ENCODE results near the gene RAB14. TPM values are rescaled to one million over a fixed set of nuclear protein-coding genes. Genes with fewer than 3 reads are reported as not detected.

The RAB14 gene
- total RNA-seq, 1 donor from 2014 or later, result 54.9 TPM

- DNase-seq (ENCODE audit: low spot score in 2 of 2, unreplicated experiment in 2 of 2), result no peak
- Mint-ChIP-seq H3K4me1 (peaks cover 13% of the 10 kb centered on the region), H3K9me3 (no peaks in the 10 kb centered on the region), H3K27ac (peak overlapping the region; percentile 16), H3K27me3 (ENCODE audit: low read depth) (no peaks in the 10 kb centered on the region), H3K4me3 (no peak overlapping the region), H3K36me3 (peaks cover 30% of the 10 kb centered on the region)
- TF ChIP-seq, protein P1, sequence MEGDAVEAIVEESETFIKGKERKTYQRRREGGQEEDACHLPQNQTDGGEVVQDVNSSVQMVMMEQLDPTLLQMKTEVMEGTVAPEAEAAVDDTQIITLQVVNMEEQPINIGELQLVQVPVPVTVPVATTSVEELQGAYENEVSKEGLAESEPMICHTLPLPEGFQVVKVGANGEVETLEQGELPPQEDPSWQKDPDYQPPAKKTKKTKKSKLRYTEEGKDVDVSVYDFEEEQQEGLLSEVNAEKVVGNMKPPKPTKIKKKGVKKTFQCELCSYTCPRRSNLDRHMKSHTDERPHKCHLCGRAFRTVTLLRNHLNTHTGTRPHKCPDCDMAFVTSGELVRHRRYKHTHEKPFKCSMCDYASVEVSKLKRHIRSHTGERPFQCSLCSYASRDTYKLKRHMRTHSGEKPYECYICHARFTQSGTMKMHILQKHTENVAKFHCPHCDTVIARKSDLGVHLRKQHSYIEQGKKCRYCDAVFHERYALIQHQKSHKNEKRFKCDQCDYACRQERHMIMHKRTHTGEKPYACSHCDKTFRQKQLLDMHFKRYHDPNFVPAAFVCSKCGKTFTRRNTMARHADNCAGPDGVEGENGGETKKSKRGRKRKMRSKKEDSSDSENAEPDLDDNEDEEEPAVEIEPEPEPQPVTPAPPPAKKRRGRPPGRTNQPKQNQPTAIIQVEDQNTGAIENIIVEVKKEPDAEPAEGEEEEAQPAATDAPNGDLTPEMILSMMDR (IDR thresholded peaks at IDR 0.05; ENCODE audit: unreplicated experiment), result no peak
Measured at GRCh38 chr9:121178676-121179372, 22.8 kb downstream of the RAB14 start.

DNA sequence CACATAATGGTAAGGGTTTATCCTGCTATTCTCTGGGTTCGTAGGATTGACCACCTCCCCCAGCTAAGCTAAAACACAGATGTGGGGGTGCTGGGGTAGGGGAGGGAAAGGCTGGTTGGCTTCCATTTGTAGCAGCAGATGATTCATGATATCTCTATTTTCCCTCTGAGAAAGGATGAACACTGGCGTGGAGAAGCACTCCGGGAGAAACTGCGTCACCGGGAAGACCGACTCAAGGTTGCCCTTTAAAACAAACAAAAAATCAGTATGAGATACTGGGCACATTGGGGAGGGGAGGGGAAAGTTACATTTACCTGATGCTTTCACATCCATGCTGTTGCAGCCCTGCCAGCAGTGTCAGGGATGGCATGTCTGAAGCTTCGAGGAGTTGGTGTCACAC lies 28.2 kb downstream of the RAB14 start:
- Mint-ChIP-seq H3K36me3 (peaks cover 35% of the 10 kb centered on the region), H3K27ac (no peak overlapping the region), H3K4me1 (no peaks in the 10 kb centered on the region), H3K4me3 (no peak overlapping the region), H3K9me3 (no peaks in the 10 kb centered on the region), H3K27me3 (ENCODE audit: low read depth) (no peaks in the 10 kb centered on the region)
- TF ChIP-seq, protein P1 (IDR thresholded peaks at IDR 0.05; ENCODE audit: unreplicated experiment), result no peak
- no peak for DNase-seq (ENCODE audit: low spot score in 2 of 2, unreplicated experiment in 2 of 2)

DNA sequence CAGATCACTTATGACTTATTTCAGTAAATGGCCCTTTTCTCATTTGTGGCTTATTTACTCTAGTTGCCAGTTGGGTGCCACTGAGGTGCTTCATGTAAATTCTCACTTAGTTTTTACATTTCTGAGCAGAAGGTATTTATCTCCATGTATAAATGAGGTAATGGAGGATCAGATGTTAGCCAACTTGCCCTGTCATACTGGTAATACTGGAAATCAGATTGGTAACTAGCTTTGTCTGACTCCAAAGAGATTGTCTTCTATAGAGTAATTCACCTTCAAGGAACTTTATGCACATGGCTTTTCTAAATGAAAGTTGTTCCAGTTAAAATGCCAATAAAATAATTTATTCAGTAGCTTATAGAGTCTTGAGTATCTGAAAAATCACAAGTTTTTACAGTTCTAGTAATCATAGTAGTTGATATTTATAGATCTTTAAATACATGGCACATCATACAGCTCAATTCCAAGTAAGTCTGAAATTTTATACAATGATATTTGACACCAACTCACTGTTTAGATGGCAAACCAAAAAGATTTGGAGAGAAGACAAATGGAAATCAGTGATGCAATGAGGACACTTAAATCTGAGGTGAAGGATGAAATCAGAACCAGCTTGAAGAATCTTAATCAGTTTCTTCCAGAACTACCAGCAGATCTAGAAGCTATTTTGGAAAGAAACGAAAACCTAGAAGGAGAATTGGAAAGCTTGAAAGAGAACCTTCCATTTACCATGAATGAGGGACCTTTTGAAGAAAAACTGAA lies 28.8 kb downstream of the RAB14 start:
- Mint-ChIP-seq H3K4me1 (no peaks in the 10 kb centered on the region), H3K9me3 (no peaks in the 10 kb centered on the region), H3K36me3 (peaks cover 36% of the 10 kb centered on the region), H3K27ac (no peak overlapping the region), H3K27me3 (ENCODE audit: low read depth) (no peaks in the 10 kb centered on the region), H3K4me3 (no peak overlapping the region)
- DNase-seq (ENCODE audit: low spot score in 2 of 2, unreplicated experiment in 2 of 2), result no peak
- TF ChIP-seq, protein P1 (IDR thresholded peaks at IDR 0.05; ENCODE audit: unreplicated experiment), result no peak

GRCh38 chr9:121171236-121171635 lies 30.4 kb downstream of the RAB14 start:
- no peak for DNase-seq (ENCODE audit: low spot score in 2 of 2, unreplicated experiment in 2 of 2)
- H3K4me1 Mint-ChIP-seq, result no peaks in the 10 kb centered on the region
- H3K4me3 Mint-ChIP-seq, result no peak overlapping the region
- TF ChIP-seq, protein P1 (IDR thresholded peaks at IDR 0.05; ENCODE audit: unreplicated experiment), result no peak
- no peak overlapping the region for H3K27ac Mint-ChIP-seq
- H3K36me3 Mint-ChIP-seq, result peaks cover 43% of the 10 kb centered on the region
- no peaks in the 10 kb centered on the region for H3K27me3 Mint-ChIP-seq (ENCODE audit: low read depth)
- no peaks in the 10 kb centered on the region for H3K9me3 Mint-ChIP-seq

DNA sequence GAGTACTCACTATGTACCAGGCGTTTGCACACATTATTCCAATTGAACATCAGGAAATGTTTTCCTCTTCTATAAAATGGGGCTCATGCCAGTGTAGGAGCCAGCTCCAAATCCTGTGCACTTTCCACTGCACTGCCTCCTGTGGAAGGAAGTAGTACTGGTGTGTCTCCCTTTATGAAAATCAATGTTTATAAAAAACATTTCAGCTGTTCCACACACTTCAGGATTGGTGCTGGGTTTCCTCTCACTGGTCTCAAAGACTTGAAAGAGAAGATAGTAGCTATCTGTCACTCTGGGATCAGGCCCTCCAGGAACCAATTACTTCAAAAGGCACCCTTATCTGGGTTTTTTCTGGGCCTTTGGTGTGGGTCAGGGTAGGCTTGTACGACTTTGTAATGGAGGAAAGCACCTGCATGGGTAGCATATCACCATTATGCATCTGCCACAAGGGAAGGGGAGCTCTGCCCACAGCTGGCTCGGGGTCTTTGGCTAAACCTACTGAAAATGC lies 32.5 kb downstream of the RAB14 start:
- no peaks in the 10 kb centered on the region for H3K4me1 Mint-ChIP-seq
- H3K36me3 Mint-ChIP-seq, result peaks cover 46% of the 10 kb centered on the region
- TF ChIP-seq, protein P1 (IDR thresholded peaks at IDR 0.05; ENCODE audit: unreplicated experiment), result peak; percentile 47
- DNase-seq (ENCODE audit: low spot score in 2 of 2, unreplicated experiment in 2 of 2), result no peak
- no peaks in the 10 kb centered on the region for H3K9me3 Mint-ChIP-seq
- H3K27ac Mint-ChIP-seq, result no peak overlapping the region
- H3K27me3 Mint-ChIP-seq (ENCODE audit: low read depth), result no peaks in the 10 kb centered on the region
- no peak overlapping the region for H3K4me3 Mint-ChIP-seq
